Upper lobe of left lung (tissue), 4 donors: ENCODE results near the gene SLC30A7.
"Not testable (repeated sequence)": the region's sequence is repeated elsewhere in the genome, so short reads cannot be mapped to it uniquely, and the experiment has no call there.

Source experiments
- CTCF ChIP-seq, 6 experiments: fragments of 450-650 bp in 4 of 6; fragments of 200-600 bp in 2 of 6; sonication (generic) in 2 of 6; IDR thresholded peaks; one replicate each; pipeline ENCODE4 v1.5.1; 2016 to 2019; ENCODE audit warnings: antibody characterized with exemption in 6 of 6
- POLR2A ChIP-seq, 4 donors: fragments of 450-650 bp; IDR thresholded peaks; one replicate each; pipeline ENCODE4 v1.5.1; 2016 to 2017; ENCODE audit warnings: antibody characterized with exemption in 4 of 4, mild to moderate bottlenecking in 2 of 4
- POLR2AphosphoS5 ChIP-seq, 2 donors: sonication (generic); formaldehyde crosslinking; IDR thresholded peaks; one replicate each; pipeline ENCODE4 v1.5.1; 2017; ENCODE audit warnings: antibody characterized with exemption in 2 of 2

GRCh38 chr1:100855116-100855515, 40.8 kb upstream of the SLC30A7 start:
- not testable (repeated sequence) for TF ChIP-seq CTCF, POLR2AphosphoS5, POLR2A (IDR thresholded peaks at IDR 0.05)
